ENCODE results near the gene WDTC1. TPM values are rescaled to one million over a fixed set of nuclear protein-coding genes. Genes with fewer than 3 reads are reported as not detected.

The WDTC1 gene
- total and polyA plus RNA-seq, 4 donors = 19.8 to 41.0 (median 30.2) TPM

- peaks cover 0 to 9% (median 4%) of the 10 kb centered on the region in 5 donors for H3K4me1 ChIP-seq (ENCODE audit: control insufficient read depth in 5 of 5, insufficient read depth in 5 of 5, low read length in 5 of 5)
- no peaks in the 10 kb centered on the region for H3K9me3 ChIP-seq (ENCODE audit: control insufficient read depth in 4 of 4, insufficient read depth in 3 of 4, low read length in 3 of 4)
- peaks cover 0 to 2% (median 0%) of the 10 kb centered on the region in 4 donors for H3K36me3 ChIP-seq (ENCODE audit: control insufficient read depth in 4 of 4, insufficient read depth in 4 of 4, low read length in 4 of 4)
- ATAC-seq (ENCODE audit: insufficient read depth, low FRiP score) = no peak
- DNase-seq = no peak
- WGBS, 2 donors = 37 to 54% methylated on average over 5 of the region's 5 CpGs
- H3K27ac ChIP-seq (ENCODE audit: low read depth in 1 of 2, low read length in 1 of 2) = peak overlapping the region in 1 of 2 donors; percentile 87
- TF ChIP-seq, protein P1, sequence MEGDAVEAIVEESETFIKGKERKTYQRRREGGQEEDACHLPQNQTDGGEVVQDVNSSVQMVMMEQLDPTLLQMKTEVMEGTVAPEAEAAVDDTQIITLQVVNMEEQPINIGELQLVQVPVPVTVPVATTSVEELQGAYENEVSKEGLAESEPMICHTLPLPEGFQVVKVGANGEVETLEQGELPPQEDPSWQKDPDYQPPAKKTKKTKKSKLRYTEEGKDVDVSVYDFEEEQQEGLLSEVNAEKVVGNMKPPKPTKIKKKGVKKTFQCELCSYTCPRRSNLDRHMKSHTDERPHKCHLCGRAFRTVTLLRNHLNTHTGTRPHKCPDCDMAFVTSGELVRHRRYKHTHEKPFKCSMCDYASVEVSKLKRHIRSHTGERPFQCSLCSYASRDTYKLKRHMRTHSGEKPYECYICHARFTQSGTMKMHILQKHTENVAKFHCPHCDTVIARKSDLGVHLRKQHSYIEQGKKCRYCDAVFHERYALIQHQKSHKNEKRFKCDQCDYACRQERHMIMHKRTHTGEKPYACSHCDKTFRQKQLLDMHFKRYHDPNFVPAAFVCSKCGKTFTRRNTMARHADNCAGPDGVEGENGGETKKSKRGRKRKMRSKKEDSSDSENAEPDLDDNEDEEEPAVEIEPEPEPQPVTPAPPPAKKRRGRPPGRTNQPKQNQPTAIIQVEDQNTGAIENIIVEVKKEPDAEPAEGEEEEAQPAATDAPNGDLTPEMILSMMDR (IDR thresholded peaks at IDR 0.05; ENCODE audit: control extremely low read depth, extremely low read depth) = no peak
- H3K27me3 ChIP-seq (ENCODE audit: control insufficient read depth in 3 of 3, insufficient read depth in 3 of 3, low read length in 2 of 3) = peaks cover 0 to 1% (median 0%) of the 10 kb centered on the region in 3 donors
- H3K9ac ChIP-seq (ENCODE audit: insufficient read depth in 1 of 2, low read length in 2 of 2) = no peak overlapping the region
- no peak overlapping the region for H3K4me3 ChIP-seq
These were observed 109.2 kb downstream of the WDTC1 start for GRCh38 chr1:27343639-27344025.

DNA sequence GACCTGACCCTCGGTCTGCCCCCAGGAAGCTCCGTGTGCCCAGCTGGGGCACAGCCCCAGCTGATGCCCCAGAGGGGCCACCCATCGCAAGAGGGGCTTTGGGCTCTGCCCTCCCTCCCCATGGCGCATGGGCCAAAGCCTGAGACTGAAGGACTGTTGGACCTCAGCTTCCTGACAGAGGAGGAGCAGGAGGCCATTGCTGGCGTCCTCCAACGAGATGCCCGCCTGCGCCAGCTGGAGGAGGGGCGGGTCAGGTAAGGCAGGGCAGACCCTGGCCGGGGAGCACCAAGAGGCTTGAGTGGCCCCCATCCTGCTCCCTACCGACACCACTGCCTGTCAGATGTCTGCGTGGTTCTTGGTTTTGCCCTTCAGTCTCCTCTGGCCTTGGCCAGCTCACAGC is 110.8 kb downstream of the WDTC1 start:
- WGBS, 2 donors = 92 to 93% methylated on average over 12 of the region's 12 CpGs
- peaks cover 0 to 16% (median 7%) of the 10 kb centered on the region in 5 donors for H3K4me1 ChIP-seq (ENCODE audit: control insufficient read depth in 5 of 5, insufficient read depth in 5 of 5, low read length in 5 of 5)
- ATAC-seq (ENCODE audit: insufficient read depth, low FRiP score) = no peak
- no peaks in the 10 kb centered on the region for H3K9me3 ChIP-seq (ENCODE audit: control insufficient read depth in 4 of 4, insufficient read depth in 3 of 4, low read length in 3 of 4)
- H3K27ac ChIP-seq (ENCODE audit: low read depth in 1 of 2, low read length in 1 of 2) = no peak overlapping the region
- H3K36me3 ChIP-seq (ENCODE audit: control insufficient read depth in 4 of 4, insufficient read depth in 4 of 4, low read length in 4 of 4) = no peaks in the 10 kb centered on the region
- TF ChIP-seq, protein P1 (IDR thresholded peaks at IDR 0.05; ENCODE audit: control extremely low read depth, extremely low read depth) = no peak
- no peak overlapping the region for H3K9ac ChIP-seq (ENCODE audit: insufficient read depth in 1 of 2, low read length in 2 of 2)
- peaks cover 0 to 8% (median 0%) of the 10 kb centered on the region in 3 donors for H3K27me3 ChIP-seq (ENCODE audit: control insufficient read depth in 3 of 3, insufficient read depth in 3 of 3, low read length in 2 of 3)
- H3K4me3 ChIP-seq = no peak overlapping the region
- DNase-seq = no peak

GRCh38 chr1:27346357-27346756 is 111.9 kb downstream of the WDTC1 start:
- Histone ChIP-seq H3K9me3 (ENCODE audit: control insufficient read depth in 4 of 4, insufficient read depth in 3 of 4, low read length in 3 of 4) (no peaks in the 10 kb centered on the region), H3K9ac (ENCODE audit: insufficient read depth in 1 of 2, low read length in 2 of 2) (no peak overlapping the region), H3K27ac (ENCODE audit: low read depth in 1 of 2, low read length in 1 of 2) (no peak overlapping the region), H3K27me3 (ENCODE audit: control insufficient read depth in 3 of 3, insufficient read depth in 3 of 3, low read length in 2 of 3) (peaks cover 0 to 15% (median 0%) of the 10 kb centered on the region in 3 donors), H3K36me3 (ENCODE audit: control insufficient read depth in 4 of 4, insufficient read depth in 4 of 4, low read length in 4 of 4) (peaks cover 0 to 2% (median 0%) of the 10 kb centered on the region in 4 donors), H3K4me1 (ENCODE audit: control insufficient read depth in 5 of 5, insufficient read depth in 5 of 5, low read length in 5 of 5) (peaks cover 0 to 27% (median 9%) of the 10 kb centered on the region in 5 donors), H3K4me3 (no peak overlapping the region)
- DNase-seq = no peak
- 89 to 95% methylated on average over 8 of the region's 8 CpGs for WGBS, 2 donors
- ATAC-seq (ENCODE audit: insufficient read depth, low FRiP score) = no peak
- TF ChIP-seq, protein P1 (IDR thresholded peaks at IDR 0.05; ENCODE audit: control extremely low read depth, extremely low read depth) = no peak

Measured in lung (tissue), 12 donors.